A549 treated with AZD2906 at 1 μM for 4 hours (cell line): ENCODE data around the gene WDFY4. TPM values are rescaled to one million over a fixed set of nuclear protein-coding genes. Genes with fewer than 3 reads are reported as not detected.

Experiments used
- total RNA-seq: library from RNA; stranded (reverse); fragments of 200-300 nt; extraction: Qiagen RNA extraction; gene quantifications from 5 replicates; pipeline ENCODE4 v1.2.3, GENCODE V29; 2022

Gene WDFY4, protein sequence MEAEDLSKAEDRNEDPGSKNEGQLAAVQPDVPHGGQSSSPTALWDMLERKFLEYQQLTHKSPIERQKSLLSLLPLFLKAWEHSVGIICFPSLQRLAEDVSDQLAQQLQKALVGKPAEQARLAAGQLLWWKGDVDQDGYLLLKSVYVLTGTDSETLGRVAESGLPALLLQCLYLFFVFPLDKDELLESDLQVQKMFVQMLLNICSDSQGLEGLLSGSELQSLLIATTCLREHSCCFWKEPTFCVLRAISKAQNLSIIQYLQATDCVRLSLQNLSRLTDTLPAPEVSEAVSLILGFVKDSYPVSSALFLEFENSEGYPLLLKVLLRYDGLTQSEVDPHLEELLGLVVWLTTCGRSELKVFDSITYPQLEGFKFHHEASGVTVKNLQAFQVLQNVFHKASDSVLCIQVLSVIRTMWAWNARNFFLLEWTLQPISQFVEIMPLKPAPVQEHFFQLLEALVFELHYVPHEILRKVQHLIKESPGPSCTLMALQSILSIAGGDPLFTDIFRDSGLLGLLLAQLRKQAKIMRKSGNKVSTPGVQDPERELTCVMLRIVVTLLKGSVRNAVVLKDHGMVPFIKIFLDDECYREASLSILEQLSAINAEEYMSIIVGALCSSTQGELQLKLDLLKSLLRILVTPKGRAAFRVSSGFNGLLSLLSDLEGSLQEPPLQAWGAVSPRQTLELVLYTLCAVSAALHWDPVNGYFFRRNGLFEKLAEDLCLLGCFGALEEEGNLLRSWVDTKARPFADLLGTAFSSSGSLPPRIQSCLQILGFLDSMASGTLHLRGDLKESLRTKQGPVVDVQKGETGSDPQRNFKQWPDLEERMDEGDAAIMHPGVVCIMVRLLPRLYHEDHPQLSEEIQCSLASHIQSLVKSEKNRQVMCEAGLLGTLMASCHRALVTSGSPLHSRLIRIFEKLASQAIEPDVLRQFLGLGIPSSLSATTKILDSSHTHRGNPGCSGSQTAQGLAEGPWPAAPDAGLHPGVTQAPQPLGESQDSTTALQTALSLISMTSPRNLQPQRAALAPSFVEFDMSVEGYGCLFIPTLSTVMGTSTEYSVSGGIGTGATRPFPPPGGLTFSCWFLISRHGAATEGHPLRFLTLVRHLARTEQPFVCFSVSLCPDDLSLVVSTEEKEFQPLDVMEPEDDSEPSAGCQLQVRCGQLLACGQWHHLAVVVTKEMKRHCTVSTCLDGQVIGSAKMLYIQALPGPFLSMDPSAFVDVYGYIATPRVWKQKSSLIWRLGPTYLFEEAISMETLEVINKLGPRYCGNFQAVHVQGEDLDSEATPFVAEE (N-terminal part only)
- total RNA-seq = 0.03 to 0.11 TPM (median 0.06 TPM) in 4 of 5 replicates, not detected in the other

GRCh38 chr10:48684792-48685623 lies at the start of gene WDFY4:
TSS of gene WDFY4 (plus strand) at chr10:48684873. CDS start at chr10:48709733, 24,860 bp downstream.

DNA sequence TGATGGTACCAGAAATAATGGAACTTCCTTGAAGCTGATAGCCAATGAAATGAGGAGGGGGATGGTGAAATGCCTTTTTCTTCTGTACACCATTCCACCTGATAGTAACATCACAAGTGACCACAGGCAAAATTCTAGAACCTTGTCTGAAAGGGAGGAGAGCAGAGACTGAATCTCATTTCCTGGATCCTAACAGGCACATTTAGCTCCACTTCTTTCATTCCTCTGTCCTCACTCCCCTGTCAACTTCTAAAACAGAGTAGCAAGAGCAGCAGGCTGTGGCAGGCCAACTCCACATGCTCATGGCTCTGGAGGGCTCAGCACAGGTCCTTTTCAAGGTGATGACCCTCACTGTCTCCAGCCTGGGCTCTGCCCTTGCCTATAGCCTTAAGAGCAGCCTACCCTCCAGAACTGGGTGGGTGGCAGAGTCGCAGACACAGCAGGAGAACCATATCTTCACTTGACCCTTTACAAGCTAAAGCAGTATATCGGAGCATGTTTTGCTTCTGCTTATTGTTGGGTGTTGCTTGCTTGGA lies 255.2 kb downstream of the WDFY4 start, which contains the start of gene LRRC18:
TSS of gene LRRC18 (minus strand) at position 51 of the 536 bp plus-strand sequence. CDS start 25,685 bp downstream, outside the sequence.

Other genes starting within 250 kb of the WDFY4 start
- 2.7 to 3.8 TPM (median 3.3 TPM) in 5 replicates for gene ARHGAP22, start 79.8 kb upstream of the WDFY4 start, total RNA-seq